ENCODE data around the gene PTPRG. TPM values are rescaled to one million over a fixed set of nuclear protein-coding genes. Genes with fewer than 3 reads are reported as not detected.

PTPRG gene
- total and polyA plus RNA-seq, 2 of the 13 experiments (the other 11 are each of a cell fraction or from before 2014, with no cell fraction given): 8.0 to 25.3 TPM

DNA sequence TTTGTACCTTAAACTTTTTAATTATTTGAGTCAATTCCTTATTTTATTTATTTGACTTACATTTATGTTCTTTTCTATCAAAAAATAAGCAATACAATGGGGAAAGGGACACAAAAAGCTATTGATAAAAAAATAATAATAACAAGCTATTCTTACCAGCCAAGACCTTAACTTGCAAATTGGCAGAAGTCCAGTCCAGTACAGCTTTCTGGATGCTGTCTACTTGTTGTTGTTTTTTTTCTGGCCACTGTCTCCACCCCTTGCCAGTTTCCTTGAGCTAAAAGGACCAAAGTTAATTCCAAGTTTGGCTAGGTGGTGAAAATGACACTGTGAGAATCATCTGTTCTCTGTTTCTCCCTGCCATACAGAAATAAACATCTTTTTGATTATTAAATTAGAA, 232.2 kb downstream of the PTPRG start (continued):
- TF ChIP-seq ZUFSP (CRISPR knock-in tag; IDR thresholded peaks at IDR 0.05; ENCODE audit: borderline replicate concordance): no peak
- TF ChIP-seq ZNF746 (CRISPR knock-in tag; IDR thresholded peaks at IDR 0.05): no peak
- no peak for TF ChIP-seq CC2D1A (CRISPR knock-in tag; IDR thresholded peaks at IDR 0.05)
- TF ChIP-seq ZNF329 (CRISPR knock-in tag; IDR thresholded peaks at IDR 0.05; ENCODE audit: low read depth): no peak
- no peak for TF ChIP-seq ZNF713 (CRISPR knock-in tag; IDR thresholded peaks at IDR 0.05)
- no peak for TF ChIP-seq WIZ (CRISPR knock-in tag; IDR thresholded peaks at IDR 0.05)
- TF ChIP-seq PAWR (CRISPR knock-in tag; IDR thresholded peaks at IDR 0.05; ENCODE audit: borderline replicate concordance): no peak
- TF ChIP-seq, protein P1, sequence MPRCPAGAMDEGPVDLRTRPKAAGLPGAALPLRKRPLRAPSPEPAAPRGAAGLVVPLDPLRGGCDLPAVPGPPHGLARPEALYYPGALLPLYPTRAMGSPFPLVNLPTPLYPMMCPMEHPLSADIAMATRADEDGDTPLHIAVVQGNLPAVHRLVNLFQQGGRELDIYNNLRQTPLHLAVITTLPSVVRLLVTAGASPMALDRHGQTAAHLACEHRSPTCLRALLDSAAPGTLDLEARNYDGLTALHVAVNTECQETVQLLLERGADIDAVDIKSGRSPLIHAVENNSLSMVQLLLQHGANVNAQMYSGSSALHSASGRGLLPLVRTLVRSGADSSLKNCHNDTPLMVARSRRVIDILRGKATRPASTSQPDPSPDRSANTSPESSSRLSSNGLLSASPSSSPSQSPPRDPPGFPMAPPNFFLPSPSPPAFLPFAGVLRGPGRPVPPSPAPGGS (CRISPR knock-in tag; IDR thresholded peaks at IDR 0.05): no peak
- TF ChIP-seq ZNF468 (CRISPR knock-in tag; IDR thresholded peaks at IDR 0.05): no peak

GRCh38 chr3:61794341-61794740, 233.0 kb downstream of the PTPRG start:
- over 99% methylated on average over 3 of the region's 3 CpGs for WGBS (ENCODE audit: low lambda C conversion rate)
- FAIRE-seq (no peak), ATAC-seq (no peak), DNase-seq (ENCODE audit: low spot score) (no peak)
- no peak overlapping the region for H3K27ac ChIP-seq (ENCODE audit: extremely low read length, insufficient read depth, low read length)
- peaks cover 8% of the 10 kb centered on the region for H3K79me2 ChIP-seq (ENCODE audit: insufficient read depth, low read length)
- peaks cover 11% of the 10 kb centered on the region for H3K4me1 ChIP-seq (ENCODE audit: insufficient read depth, low read length)
- BruUV-seq (replicated peaks): no TSS peak
- ChIA-PET POLR2A (no interaction called here), CTCF (ENCODE audit: low intra/inter-chr PET ratio, low total read pairs) (no interaction called here)
- H3K36me3 ChIP-seq (replicated peaks in 1 of 2; ENCODE audit: control insufficient read depth in 1 of 2, insufficient read depth in 2 of 2, low read length in 2 of 2): no peaks in the 10 kb centered on the region
- H3K9ac ChIP-seq (ENCODE audit: insufficient read depth, low read depth, low read length): no peak overlapping the region
- intact Hi-C loops (cut with micrococcal nuclease; ENCODE audit: unreplicated experiment): no loop called here
- no peak overlapping the region for H2AFZ ChIP-seq (ENCODE audit: low read length)
- in situ Hi-C loops (cut with HindIII; ENCODE audit: extremely low pct_ligation_motif_present, low pct_unique_long_range_greater_than_20kb): no loop called here
- no peak overlapping the region for H3K4me2 ChIP-seq (ENCODE audit: low read depth, low read length)
- no peaks in the 10 kb centered on the region for H3K9me3 ChIP-seq (ENCODE audit: low read length)
- 0 out of 2 replicates have a peak, but pooled peaks cover 4% of the 10 kb centered on the region for H4K20me1 ChIP-seq (ENCODE audit: insufficient read depth, low read length)
- no peak overlapping the region for H3K4me3 ChIP-seq (replicated peaks in 1 of 3; ENCODE audit: insufficient read depth in 1 of 3, low read depth in 2 of 3, low read length in 3 of 3)
- no peaks in the 10 kb centered on the region for H3K27me3 ChIP-seq (ENCODE audit: control insufficient read depth in 1 of 2, insufficient read depth in 2 of 2, low read length in 2 of 2)
- TF ChIP-seq, protein P2, sequence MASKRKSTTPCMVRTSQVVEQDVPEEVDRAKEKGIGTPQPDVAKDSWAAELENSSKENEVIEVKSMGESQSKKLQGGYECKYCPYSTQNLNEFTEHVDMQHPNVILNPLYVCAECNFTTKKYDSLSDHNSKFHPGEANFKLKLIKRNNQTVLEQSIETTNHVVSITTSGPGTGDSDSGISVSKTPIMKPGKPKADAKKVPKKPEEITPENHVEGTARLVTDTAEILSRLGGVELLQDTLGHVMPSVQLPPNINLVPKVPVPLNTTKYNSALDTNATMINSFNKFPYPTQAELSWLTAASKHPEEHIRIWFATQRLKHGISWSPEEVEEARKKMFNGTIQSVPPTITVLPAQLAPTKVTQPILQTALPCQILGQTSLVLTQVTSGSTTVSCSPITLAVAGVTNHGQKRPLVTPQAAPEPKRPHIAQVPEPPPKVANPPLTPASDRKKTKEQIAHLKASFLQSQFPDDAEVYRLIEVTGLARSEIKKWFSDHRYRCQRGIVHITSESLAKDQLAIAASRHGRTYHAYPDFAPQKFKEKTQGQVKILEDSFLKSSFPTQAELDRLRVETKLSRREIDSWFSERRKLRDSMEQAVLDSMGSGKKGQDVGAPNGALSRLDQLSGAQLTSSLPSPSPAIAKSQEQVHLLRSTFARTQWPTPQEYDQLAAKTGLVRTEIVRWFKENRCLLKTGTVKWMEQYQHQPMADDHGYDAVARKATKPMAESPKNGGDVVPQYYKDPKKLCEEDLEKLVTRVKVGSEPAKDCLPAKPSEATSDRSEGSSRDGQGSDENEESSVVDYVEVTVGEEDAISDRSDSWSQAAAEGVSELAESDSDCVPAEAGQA (IDR thresholded peaks at IDR 0.05; ENCODE audit: low read depth): no peak
- TF ChIP-seq, protein P2 (CRISPR knock-in tag; IDR thresholded peaks at IDR 0.05; ENCODE audit: borderline replicate concordance): no peak
- no peak for TF ChIP-seq GPBP1L1 (CRISPR knock-in tag; IDR thresholded peaks at IDR 0.05)

Data from HepG2 (cell line).